CD4-positive, alpha-beta T cell treated with Interleukin-15 for 4 hours (primary cell): ENCODE data around the gene LIPG.
"Not testable (repeated sequence)": the region's sequence is repeated elsewhere in the genome, so short reads cannot be mapped to it uniquely, and the experiment has no call there.

ENCODE experiments used
- DNase-seq: peaks from one replicate; pipeline ENCODE4 v3.0.0-alpha.2; 2020; ENCODE audit warnings: low spot score

LIPG gene

GRCh38 chr18:49561289-49562193, at the start of gene LIPG:
LIPG (plus strand) TSS chr18:49562057; CDS start chr18:49562309, 252 bp downstream.
- DNase-seq = peak; percentile 18

- DNase-seq = not testable (repeated sequence)
These were observed 49.0 kb upstream of the LIPG start for GRCh38 chr18:49512876-49513275.

GRCh38 chr18:49514577-49514976, 47.3 kb upstream of the LIPG start:
- DNase-seq = no peak

DNA sequence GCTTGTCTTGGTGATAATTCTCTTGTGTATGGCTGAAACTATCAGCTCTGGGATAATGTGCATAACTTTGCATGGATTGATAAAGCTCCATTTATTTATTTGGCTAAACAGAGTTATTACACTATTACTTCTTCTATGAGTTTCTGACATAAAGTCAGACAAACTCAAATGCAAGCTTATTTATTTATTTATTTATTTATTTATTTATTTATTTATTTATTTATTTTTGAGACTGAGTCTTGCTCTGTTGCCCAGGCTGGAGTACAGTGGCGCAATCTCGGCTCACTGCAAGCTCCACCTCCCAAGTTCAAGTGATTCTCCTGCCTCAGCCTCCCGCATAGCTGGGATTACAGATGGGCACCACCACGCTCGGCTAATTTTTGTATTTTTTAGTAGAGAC, 46.9 kb upstream of the LIPG start:
- DNase-seq = not testable (repeated sequence)

GRCh38 chr18:49515516-49515915, 46.3 kb upstream of the LIPG start:
- no peak for DNase-seq

DNA sequence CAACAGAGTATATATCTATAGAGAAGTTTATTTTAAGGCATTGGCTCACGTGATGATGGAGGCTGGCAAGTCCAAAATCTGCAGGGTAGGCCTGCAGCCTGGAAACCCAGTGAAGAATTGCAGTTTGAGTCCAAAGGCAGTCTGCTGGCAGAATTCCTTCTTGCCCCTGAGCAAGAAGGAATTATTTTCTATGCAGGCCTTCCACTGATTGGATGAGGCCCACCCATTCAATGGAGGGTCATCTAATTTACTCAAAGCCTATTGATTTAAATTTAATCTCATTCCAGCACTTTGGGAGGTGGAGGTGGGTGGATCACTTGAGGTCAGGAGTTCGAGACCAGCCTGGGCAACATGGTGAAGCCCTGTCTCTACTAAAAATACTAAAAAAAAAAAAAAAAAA, 44.4 kb upstream of the LIPG start:
- DNase-seq = no peak

- no peak for DNase-seq
These were observed 42.5 kb upstream of the LIPG start for GRCh38 chr18:49519101-49519971.

DNA sequence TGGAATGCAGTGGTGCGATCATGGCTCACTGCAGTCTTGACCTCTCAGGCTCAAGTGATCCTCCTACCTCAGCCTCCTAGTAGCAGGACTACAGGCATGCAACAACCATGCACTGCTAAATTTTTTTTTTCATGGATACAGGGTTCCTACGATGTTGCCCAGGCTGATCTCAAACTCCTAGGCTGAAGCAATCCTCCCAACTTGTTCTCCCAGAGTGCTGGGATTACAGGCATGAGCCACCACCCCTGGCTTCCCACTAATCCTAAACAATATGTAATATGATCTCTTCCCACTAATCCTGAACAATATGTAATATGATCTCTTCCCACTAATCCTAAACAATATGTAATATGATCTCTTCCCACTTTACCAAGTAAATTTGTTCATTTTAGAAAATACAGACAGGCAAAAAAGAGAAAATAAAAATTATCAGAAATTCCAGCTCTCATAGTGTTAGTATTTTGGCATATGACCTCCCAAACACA, 41.2 kb upstream of the LIPG start:
- DNase-seq = no peak

- no peak for DNase-seq
These were observed 40.5 kb upstream of the LIPG start for GRCh38 chr18:49521216-49521835.

GRCh38 chr18:49523580-49524093, 38.2 kb upstream of the LIPG start:
- not testable (repeated sequence) for DNase-seq

GRCh38 chr18:49524349-49524748, 37.5 kb upstream of the LIPG start:
- no peak for DNase-seq

- no peak for DNase-seq
These were observed 36.9 kb upstream of the LIPG start for GRCh38 chr18:49524951-49525350.

GRCh38 chr18:49525981-49526380, 35.9 kb upstream of the LIPG start:
- no peak for DNase-seq

DNA sequence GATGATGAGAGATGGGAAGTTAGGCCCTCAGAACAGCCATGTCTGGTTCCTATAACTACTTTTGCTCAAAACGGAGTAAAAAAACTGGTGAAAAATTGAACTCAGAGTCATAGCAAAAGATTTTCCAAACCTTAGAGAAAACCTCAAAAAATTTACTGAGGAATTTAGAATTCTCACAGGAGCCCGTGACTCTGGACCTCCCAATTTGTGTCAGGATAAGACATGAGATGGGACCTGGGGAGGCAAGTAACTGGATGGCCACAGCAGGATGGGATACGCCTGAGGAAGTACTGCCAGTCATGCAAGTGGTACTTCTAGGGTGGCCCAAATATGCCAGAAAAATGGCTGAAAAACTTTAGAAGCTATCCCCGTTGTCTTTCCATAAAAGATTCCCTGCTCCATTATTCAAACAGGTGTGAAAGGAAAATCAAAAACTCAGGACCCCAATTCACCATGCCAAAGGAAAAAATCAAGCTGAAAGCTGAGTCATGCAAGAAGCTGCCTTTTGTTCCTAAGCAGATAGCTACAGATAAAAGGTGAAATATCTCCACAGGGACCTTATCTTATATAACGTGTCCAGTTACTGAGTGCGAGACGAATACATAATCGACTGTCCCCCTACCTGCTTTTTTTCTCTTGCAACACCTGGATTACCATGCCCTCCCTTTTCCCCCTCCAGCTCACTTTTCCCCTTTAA, 34.1 kb upstream of the LIPG start:
- DNase-seq = no peak

DNA sequence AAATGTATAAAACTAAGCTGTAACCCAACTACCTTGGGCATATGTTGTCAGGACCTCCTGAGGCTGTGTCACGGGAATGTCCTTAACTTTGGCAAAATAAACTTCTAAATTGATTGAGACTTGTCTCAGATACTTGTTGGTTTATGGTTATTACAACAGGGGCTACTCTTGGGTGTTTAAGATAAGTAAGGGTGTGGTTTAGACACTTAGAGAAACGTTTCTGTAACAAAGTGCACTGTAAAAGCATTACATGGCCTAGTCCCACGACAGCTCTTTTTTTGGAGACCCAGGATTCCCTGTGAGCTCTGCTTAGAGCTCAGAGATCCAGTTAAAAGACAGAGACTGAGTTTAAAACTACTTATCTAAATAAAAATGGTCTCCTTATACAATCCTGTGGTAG, 32.3 kb upstream of the LIPG start:
- DNase-seq = no peak

DNA sequence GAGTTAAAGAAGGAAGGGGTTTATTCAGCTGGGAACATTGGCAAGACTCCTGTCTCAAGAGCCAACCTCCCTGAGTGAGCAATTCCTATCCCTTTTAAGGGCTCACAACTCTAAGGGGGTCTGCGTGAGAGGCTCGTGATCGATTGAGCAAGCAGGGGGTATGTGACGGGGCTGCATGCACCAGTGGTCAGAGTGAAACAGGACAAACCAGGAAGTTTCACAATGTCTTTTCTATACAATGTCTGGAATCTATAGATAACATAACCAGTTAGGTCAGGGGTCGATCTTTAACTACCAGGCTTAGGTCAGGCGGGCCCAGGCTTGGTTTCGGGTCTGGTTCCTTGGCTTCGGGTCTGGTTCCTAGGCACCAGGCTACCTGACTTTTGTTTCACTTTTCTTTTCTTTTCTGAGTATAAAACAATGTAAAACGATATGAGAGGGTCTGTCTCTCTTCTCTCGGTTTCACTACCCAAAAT, 30.1 kb upstream of the LIPG start:
- DNase-seq = no peak

- no peak for DNase-seq
These were observed 26.8 kb upstream of the LIPG start for GRCh38 chr18:49534846-49535601.

- no peak for DNase-seq
These were observed 24.5 kb upstream of the LIPG start for GRCh38 chr18:49537232-49537896.

DNA sequence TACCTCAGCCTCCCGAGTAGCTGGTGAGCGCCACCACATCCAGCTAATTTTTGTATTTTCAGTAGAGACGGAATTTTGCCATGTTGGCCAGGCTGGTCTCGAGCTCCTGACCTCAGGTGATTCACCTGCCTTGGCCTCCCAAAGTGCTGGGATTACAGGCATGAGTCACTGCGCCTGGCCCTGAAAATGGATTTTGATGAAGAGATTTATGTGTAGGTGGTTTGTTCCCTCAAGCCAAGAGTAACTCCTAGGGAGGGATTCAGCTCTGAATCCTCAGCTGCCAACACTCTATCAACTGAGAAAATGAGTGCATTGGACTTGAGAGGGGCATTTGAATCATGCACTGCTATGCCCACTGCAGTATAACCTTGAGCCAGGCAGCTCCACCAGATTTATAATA, 17.5 kb upstream of the LIPG start:
- no peak for DNase-seq

DNA sequence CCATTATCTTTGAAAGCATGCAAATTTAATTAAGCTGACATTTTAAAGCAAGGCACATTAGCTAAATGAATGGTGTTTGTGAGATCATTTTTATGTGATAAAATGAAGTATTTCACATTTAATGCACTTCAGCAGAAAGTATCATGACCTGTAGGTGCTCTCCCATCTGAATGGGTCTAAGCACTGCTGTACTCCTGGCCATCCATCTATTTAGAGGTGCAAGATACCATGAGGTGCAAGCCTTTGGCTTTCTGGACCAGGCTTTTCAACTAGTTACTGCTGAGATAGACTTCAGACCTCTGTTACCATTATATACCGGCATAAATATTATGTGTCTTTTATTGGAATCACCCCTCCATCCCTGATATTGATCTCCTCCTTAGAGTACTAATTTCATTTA, 15.6 kb upstream of the LIPG start:
- DNase-seq = no peak
